NCI-H2081 treated with DMSO at 0.1 percent for 48 hours (cell line): ENCODE measurements around the gene PPME1.

ENCODE experiments used
- DNase-seq: peaks from one replicate; lab custom pipeline; 2025; lab: John Stamatoyannopoulos, UW

PPME1 gene

GRCh38 chr11:74226907-74227306 lies 55.8 kb downstream of the PPME1 start:
- no peak for DNase-seq

GRCh38 chr11:74232311-74232950 lies 61.3 kb downstream of the PPME1 start:
- no peak for DNase-seq

GRCh38 chr11:74233683-74234082 lies 62.6 kb downstream of the PPME1 start:
- no peak for DNase-seq

- no peak for DNase-seq
Measured at GRCh38 chr11:74235121-74235520, 64.0 kb downstream of the PPME1 start.

- no peak for DNase-seq
Measured at GRCh38 chr11:74237541-74237940, 66.5 kb downstream of the PPME1 start.

- no peak for DNase-seq
Measured at GRCh38 chr11:74238243-74238642, 67.2 kb downstream of the PPME1 start.

- DNase-seq, result no peak
Measured at GRCh38 chr11:74248469-74248868, 77.4 kb downstream of the PPME1 start.

GRCh38 chr11:74249496-74249895 lies 78.4 kb downstream of the PPME1 start:
- DNase-seq, result no peak

- DNase-seq, result no peak
Measured at GRCh38 chr11:74253361-74253760, 82.3 kb downstream of the PPME1 start.

GRCh38 chr11:74255741-74256375 lies 84.8 kb downstream of the PPME1 start:
- peak; percentile 12 for DNase-seq

- DNase-seq, result no peak
Measured at GRCh38 chr11:74256378-74257133, 85.5 kb downstream of the PPME1 start.

GRCh38 chr11:74257959-74258553 lies 87.0 kb downstream of the PPME1 start:
- no peak for DNase-seq

- no peak for DNase-seq
Measured at GRCh38 chr11:74262725-74263124, 91.6 kb downstream of the PPME1 start.

- no peak for DNase-seq
Measured at GRCh38 chr11:74265256-74265655, 94.2 kb downstream of the PPME1 start.

- no peak for DNase-seq
Measured at GRCh38 chr11:74267014-74267413, 95.9 kb downstream of the PPME1 start.

- no peak for DNase-seq
Measured at GRCh38 chr11:74268456-74268855, 97.4 kb downstream of the PPME1 start.

GRCh38 chr11:74269161-74269811 lies 98.2 kb downstream of the PPME1 start:
- DNase-seq, result no peak

- DNase-seq, result no peak
Measured at GRCh38 chr11:74272276-74272675, 101.2 kb downstream of the PPME1 start.

GRCh38 chr11:74276581-74276980 lies 105.5 kb downstream of the PPME1 start:
- DNase-seq, result no peak

GRCh38 chr11:74278103-74278502 lies 107.0 kb downstream of the PPME1 start:
- no peak for DNase-seq

- DNase-seq, result no peak
Measured at GRCh38 chr11:74278721-74279161, 107.7 kb downstream of the PPME1 start.

- no peak for DNase-seq
Measured at GRCh38 chr11:74279256-74279655, 108.2 kb downstream of the PPME1 start.
